Calu3 (cell line): ENCODE results near the gene RUFY3. TPM values are rescaled to one million over a fixed set of nuclear protein-coding genes. Genes with fewer than 3 reads are reported as not detected.

Experiments
- BruUV-seq: library from RNA; stranded (reverse); fragments of 400-500 nt; replicated peaks from 2 replicates; lab custom pipeline; 2021; lab: Mats Ljungman, UMichigan
- CTCF ChIA-PET: fragments of 300-600 bp; sonication (Branson Sonifier 250); formaldehyde crosslinking; loops from one replicate; lab custom pipeline; 2022; ENCODE audit warnings: antibody characterized with exemption; lab: Charles Lee
- DNase-seq: peaks from one replicate; pipeline ENCODE4 v3.0.0; 2022
- H3K27ac Mint-ChIP-seq: one replicate; pipeline ENCODE4 v1.8.0; 2022; ENCODE audit warnings: mixed read lengths; ENCODE audit not compliant: unreplicated experiment
- H3K27me3 Mint-ChIP-seq: one replicate; pipeline ENCODE4 v1.8.0; 2022; ENCODE audit warnings: mixed read lengths; ENCODE audit not compliant: unreplicated experiment
- H3K36me3 Mint-ChIP-seq: one replicate; pipeline ENCODE4 v1.8.0; 2022; ENCODE audit warnings: mild to moderate bottlenecking, moderate library complexity, mixed read lengths; ENCODE audit not compliant: insufficient read depth, unreplicated experiment
- H3K4me1 Mint-ChIP-seq: one replicate; pipeline ENCODE4 v1.8.0; 2022; ENCODE audit warnings: mild to moderate bottlenecking, low read depth, mixed read lengths; ENCODE audit not compliant: unreplicated experiment
- H3K4me3 Mint-ChIP-seq: one replicate; pipeline ENCODE4 v1.8.0; 2022; ENCODE audit warnings: mild to moderate bottlenecking, low read depth, moderate library complexity, mixed read lengths; ENCODE audit not compliant: unreplicated experiment
- H3K9me3 Mint-ChIP-seq: one replicate; pipeline ENCODE4 v1.8.0; 2022; ENCODE audit warnings: low read depth, mixed read lengths; ENCODE audit not compliant: unreplicated experiment
- CTCF ChIP-seq: fragments of 200-600 bp; IDR thresholded peaks from one replicate; pipeline ENCODE4 v1.8.0; 2022; ENCODE audit warnings: antibody characterized with exemption; ENCODE audit not compliant: unreplicated experiment
- intact Hi-C: fragments of 100-400 bp; cut with micrococcal nuclease; formaldehyde crosslinking; loops from one replicate; pipeline ENCODE4 v1.10.0; 2022; ENCODE audit not compliant: unreplicated experiment
- total RNA-seq: library from RNA; stranded (reverse); gene quantifications from 2 replicates; pipeline ENCODE4 v1.2.3, GENCODE V29; 2022

RUFY3 gene
- total RNA-seq, 1 experiment from 2014 or later, result 25.8 TPM

- Mint-ChIP-seq H3K4me3 (no peak overlapping the region), H3K9me3 (no peaks in the 10 kb centered on the region), H3K4me1 (peaks cover 13% of the 10 kb centered on the region), H3K36me3 (peaks cover 6% of the 10 kb centered on the region), H3K27me3 (no peaks in the 10 kb centered on the region), H3K27ac (no peak overlapping the region)
- intact Hi-C loops, result no loop called here
- BruUV-seq, result no TSS peak
- no peak for TF ChIP-seq CTCF
- no peak for DNase-seq
- CTCF ChIA-PET, result interaction anchor here (0.7 kb wide), 1 partner anchor 32 kb away, joined by 3 read pairs; no protein-coding TSS in a partner anchor
Measured at GRCh38 chr4:70737006-70737405, 15.2 kb downstream of the RUFY3 start.

GRCh38 chr4:70737409-70737808 lies 15.6 kb downstream of the RUFY3 start:
- H3K36me3 Mint-ChIP-seq, result peaks cover 6% of the 10 kb centered on the region
- H3K27ac Mint-ChIP-seq, result no peak overlapping the region
- H3K4me1 Mint-ChIP-seq, result peaks cover 13% of the 10 kb centered on the region
- H3K4me3 Mint-ChIP-seq, result no peak overlapping the region
- DNase-seq, result no peak
- no peaks in the 10 kb centered on the region for H3K9me3 Mint-ChIP-seq
- H3K27me3 Mint-ChIP-seq, result no peaks in the 10 kb centered on the region
- BruUV-seq, result no TSS peak
- CTCF ChIA-PET, result interaction anchor here (0.7 kb wide), 1 partner anchor 32 kb away, joined by 3 read pairs; no protein-coding TSS in a partner anchor
- intact Hi-C loops, result no loop called here
- no peak for TF ChIP-seq CTCF

- peaks cover 11% of the 10 kb centered on the region for H3K4me1 Mint-ChIP-seq
- CTCF ChIA-PET, result interaction anchor here (0.7 to 1.0 kb wide), 2 partner anchors 10 to 31 kb away, joined by 3 read pairs; no protein-coding TSS in a partner anchor
Measured at GRCh38 chr4:70739496-70740337, 18.0 kb downstream of the RUFY3 start.

More at GRCh38 chr4:70739496-70740337, 18.0 kb downstream of the RUFY3 start:
- TF ChIP-seq CTCF, result no peak
- BruUV-seq, result no TSS peak
- Mint-ChIP-seq H3K27ac (no peak overlapping the region), H3K9me3 (no peaks in the 10 kb centered on the region), H3K27me3 (no peaks in the 10 kb centered on the region), H3K36me3 (peaks cover 1% of the 10 kb centered on the region), H3K4me3 (no peak overlapping the region)
- DNase-seq, result no peak
- intact Hi-C loops, result no loop called here
